C1 segment of cervical spinal cord (tissue), 14 donors: ENCODE data around the gene TMEM100.
"Not testable (repeated sequence)": the region's sequence is repeated elsewhere in the genome, so short reads cannot be mapped to it uniquely, and the experiment has no call there.

ENCODE experiments used
- DNase-seq, 14 donors: peaks; one replicate each; lab custom pipeline; 2025; lab: John Stamatoyannopoulos, UW

The TMEM100 gene

DNA sequence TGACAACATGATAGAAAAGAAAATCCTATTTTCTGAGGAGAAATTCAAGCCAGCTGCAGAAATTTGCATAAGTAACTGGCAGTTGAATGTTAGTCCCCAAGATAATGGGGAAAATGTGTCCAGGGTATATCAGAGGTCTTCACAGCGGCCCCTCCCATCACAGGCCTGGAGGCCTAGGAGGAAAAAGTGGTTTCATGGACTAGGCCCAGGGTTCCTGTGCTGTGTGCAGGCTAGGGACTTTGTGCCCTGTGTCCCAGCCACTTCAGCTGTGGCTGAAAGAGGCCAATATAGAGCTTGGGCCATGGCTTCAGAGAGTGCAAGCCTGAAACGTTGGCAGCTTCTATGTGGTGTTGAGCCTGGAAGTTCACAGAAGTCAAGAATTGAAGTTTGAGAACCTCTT is 35.6 kb downstream of the TMEM100 start:
- DNase-seq = no peak

DNA sequence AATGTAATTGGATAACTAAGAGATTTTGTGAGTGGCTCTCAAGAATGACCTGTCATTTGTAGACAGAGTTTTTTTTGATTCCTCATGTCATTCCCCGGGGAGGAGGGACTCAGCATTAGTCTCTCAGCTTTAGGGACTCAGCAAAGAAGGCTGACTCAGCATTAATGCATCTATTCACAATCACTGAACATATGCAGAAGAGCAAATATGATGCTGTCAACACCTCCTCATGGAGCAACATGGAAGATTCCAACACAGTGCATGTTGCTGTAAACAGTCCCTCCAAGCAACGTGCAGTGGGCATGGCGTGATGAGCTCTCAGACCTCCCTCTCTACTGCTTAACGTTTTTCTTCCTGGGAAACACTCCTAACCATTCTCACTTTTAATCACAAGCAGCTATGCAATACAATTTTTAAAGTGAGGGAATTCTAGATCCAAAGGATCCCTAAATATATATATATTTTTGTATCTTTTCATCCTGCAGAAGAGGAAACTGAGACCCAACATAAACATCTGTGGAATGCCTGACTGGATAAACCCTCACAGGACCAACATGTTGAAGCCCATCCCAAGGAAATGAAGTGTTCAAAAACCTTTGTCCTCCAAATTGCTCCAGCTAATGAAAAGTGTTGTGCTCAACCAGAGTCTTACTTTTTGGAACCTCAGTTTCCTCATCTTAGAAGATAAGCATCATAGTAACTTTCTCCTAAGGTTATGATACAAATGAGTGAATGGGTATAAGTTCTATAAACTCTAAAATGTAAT is 38.9 kb downstream of the TMEM100 start:
- no peak for DNase-seq

DNA sequence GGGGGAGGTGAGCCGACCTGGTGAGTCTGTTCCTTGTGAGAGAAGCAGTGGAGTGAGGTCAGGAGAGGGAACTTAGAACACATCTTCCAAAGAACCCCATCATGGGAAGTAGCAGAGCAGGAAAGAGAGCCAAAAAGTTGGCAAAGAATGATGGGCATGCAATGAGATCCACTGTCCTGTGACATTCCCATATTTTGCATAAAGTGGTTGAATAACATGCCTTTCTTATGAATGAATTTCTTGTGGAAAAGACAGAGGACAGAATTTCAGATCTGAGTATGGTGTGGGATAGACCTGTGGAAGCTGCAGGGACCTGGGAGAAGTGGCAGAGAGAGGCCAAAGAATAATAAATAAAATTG is 41.3 kb downstream of the TMEM100 start:
- no peak for DNase-seq

DNA sequence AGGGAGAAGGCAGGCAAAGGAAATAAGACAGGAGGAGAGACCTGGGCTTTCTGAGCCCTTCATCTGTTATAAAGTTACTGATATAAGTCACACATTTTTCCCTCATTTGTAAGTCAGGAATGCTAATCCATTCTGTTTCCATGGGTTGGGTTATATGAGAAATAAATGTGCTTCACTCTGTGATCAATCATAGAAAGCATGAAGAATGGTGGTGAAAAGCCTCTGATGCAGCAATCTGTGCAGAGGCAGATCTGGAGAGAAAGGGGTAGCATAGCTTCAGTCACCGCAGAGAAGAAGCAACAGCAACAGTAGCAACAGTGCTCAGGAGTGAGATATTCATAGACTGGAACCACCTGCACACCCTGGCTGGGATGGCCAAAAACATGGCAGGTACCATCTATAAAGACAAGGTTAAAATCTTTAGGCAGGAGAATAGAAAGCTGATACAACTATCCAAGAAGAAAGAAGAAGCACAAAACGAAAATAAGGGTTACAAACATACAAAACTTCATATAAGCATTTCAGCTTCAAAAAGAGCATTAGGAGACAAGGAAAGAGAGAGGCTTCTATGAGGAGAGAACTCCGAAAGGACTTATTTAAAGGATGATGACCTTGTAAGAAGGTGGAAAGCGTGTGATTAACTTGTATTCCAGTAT is 41.9 kb downstream of the TMEM100 start:
- DNase-seq = no peak

DNA sequence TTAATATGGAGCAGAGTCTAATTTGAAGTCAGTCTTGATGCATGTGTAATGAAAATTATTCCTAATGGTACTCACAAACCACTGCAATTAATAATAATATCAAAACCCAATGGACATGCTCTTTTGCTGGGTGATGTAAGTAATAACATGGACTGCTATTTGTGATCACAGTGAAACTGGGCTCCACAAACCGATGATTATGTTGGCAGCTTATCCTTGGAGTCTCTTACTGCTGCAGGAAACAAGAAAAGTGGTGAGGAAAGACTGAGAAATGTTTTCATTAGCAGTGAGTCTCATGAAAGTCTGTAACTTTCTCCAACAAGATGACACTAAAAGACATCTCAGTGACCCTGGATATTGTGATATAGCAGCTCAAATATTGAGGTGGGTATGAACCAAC is 45.2 kb downstream of the TMEM100 start:
- no peak for DNase-seq

DNA sequence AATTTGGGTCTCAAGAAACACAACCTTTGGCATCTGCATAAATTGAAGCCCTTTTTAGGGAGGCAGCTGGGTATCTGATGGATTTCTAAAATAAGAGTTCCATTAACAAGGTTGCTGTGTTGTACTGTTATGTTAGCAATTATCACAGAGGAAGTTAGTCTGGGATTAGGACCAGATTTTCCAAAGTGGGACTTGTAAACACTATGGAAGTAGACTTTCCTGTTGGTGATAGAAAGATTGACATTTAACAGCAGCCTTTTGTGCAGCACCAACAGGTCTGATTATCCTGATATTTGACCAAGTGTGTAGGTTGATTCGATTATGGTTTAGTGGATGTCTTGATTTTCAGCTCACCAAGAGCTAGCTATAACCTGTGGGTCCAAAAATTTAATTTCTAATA is 46.4 kb downstream of the TMEM100 start:
- no peak for DNase-seq

DNA sequence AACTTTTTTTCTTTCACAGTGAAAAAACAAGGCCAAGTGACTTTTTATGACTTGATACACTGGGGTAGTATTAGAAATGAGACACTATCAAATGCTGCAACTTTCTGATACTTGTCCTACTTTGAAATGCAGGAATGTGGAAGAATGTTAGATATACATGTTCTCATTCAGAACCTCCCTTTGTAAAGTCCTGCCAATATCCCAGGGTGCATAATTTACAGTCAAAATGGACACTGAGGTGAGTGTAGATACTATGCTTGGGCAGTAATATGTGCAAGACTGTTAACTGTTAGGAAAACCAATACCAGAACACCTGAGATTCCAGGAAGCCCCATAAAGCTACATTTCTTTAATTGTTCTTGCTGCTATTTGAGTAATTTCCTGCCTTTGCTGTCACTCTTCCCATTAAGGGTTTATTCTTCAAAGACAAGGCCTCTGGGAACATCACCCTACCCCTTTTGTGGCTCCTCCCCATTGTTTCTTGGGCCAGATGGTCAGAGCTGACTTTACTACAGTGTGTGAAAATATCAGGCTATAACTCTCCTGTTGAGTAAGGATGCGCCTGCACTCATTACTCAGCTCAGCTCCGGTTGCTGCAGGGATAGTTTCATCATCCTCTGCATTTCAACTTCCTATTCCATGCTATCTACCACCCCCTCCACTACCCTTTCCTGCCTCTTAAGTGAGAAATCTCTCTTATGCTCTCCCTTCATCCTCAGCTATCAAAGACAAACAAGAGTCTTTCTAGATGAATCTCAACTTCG is 48.7 kb downstream of the TMEM100 start:
- DNase-seq = no peak

DNA sequence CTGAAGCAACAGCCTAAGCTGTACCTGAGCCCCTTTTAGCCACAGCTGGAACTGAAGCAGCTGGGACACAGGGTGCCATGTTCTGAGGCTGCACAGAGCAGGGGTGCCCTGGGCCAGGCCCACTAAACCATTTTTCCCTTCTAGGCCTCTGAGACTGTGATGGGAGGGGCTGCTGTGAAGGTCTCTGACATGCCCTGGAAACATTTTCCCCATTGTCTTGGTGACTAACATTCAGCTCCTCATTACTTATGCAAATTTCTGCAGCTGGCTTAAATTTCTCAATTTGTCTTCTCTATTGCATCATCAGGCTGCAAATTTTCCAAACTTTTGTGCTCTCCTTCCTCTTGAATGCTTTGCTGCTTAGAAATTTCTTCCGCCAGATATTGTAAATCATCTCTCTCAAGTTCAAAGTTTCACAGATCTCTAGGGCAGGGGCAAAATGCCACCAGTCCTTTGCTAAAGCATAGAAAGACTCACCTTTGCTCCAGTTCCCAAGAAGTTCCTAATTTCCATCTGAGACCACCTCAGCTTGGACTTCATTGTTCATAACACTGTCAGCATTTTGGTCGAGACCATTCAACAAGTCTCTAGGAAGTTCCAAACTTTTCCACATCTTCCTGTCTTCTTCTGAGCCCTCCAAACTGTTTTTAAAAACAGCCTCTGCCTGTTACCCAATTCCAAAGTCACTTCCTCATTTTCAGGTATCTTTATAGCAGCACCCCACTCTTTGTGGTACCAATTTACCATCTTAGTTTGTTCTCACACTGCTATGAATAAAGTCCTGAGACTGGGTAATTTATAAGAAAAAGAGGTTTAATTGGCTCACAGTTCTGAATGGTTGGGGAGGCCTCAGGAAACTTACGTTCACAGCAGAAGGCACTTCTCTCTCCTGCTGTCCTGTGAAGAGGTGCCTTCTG is 49.8 kb downstream of the TMEM100 start:
- no peak for DNase-seq

DNA sequence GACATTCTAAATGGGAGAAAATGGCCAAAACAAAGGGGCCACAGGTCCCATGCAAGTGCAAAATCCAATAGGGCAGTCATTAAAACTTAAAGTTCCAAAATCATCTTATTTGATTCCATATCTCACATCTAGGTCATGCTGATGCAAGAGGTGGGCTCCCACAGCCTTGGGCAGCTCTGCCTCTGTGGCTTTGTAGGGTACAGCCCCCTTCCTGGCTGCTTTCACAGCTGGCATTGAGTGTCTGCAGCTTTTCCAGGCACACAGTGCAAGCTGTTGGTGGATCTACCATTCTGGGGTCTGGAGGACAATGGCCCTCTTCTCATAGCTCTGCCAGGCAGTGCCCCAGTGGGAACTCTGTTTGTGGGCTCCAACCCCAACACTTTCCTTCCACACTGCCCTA is 50.7 kb downstream of the TMEM100 start:
- not testable (repeated sequence) for DNase-seq
